ENCODE measurements around the gene GSTA4. TPM values are rescaled to one million over a fixed set of nuclear protein-coding genes. Genes with fewer than 3 reads are reported as not detected.

The GSTA4 gene
- total and polyA plus RNA-seq, 2 experiments from 2014 or later: 19.3 to 29.9 TPM

- Mint-ChIP-seq H3K4me3 (no peak overlapping the region), H3K36me3 (ENCODE audit: low read depth) (peaks cover 16% of the 10 kb centered on the region; the same call in 2 of the 3 replicates), H3K4me1 (peaks cover 6% of the 10 kb centered on the region; the same call in 2 of the 3 replicates), H3K27me3 (ENCODE audit: insufficient read depth, low read depth, poor library complexity) (no peaks in the 10 kb centered on the region), H3K27ac (no peak overlapping the region), H3K9me3 (no peaks in the 10 kb centered on the region)
- no peak for TF ChIP-seq CREB1 (CRISPR knock-in tag; IDR thresholded peaks at IDR 0.05; ENCODE audit: low read depth)
- no peak for TF ChIP-seq EZH2 (IDR thresholded peaks at IDR 0.05; ENCODE audit: low read depth, unreplicated experiment)
- TF ChIP-seq NANOG (IDR thresholded peaks at IDR 0.05; ENCODE audit: borderline replicate concordance): no peak
- TF ChIP-seq, protein P1, sequence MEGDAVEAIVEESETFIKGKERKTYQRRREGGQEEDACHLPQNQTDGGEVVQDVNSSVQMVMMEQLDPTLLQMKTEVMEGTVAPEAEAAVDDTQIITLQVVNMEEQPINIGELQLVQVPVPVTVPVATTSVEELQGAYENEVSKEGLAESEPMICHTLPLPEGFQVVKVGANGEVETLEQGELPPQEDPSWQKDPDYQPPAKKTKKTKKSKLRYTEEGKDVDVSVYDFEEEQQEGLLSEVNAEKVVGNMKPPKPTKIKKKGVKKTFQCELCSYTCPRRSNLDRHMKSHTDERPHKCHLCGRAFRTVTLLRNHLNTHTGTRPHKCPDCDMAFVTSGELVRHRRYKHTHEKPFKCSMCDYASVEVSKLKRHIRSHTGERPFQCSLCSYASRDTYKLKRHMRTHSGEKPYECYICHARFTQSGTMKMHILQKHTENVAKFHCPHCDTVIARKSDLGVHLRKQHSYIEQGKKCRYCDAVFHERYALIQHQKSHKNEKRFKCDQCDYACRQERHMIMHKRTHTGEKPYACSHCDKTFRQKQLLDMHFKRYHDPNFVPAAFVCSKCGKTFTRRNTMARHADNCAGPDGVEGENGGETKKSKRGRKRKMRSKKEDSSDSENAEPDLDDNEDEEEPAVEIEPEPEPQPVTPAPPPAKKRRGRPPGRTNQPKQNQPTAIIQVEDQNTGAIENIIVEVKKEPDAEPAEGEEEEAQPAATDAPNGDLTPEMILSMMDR (conservative IDR thresholded peaks at IDR 0.05; ENCODE audit: low read depth in 2 of 2): no peak
- TF ChIP-seq, protein P2, sequence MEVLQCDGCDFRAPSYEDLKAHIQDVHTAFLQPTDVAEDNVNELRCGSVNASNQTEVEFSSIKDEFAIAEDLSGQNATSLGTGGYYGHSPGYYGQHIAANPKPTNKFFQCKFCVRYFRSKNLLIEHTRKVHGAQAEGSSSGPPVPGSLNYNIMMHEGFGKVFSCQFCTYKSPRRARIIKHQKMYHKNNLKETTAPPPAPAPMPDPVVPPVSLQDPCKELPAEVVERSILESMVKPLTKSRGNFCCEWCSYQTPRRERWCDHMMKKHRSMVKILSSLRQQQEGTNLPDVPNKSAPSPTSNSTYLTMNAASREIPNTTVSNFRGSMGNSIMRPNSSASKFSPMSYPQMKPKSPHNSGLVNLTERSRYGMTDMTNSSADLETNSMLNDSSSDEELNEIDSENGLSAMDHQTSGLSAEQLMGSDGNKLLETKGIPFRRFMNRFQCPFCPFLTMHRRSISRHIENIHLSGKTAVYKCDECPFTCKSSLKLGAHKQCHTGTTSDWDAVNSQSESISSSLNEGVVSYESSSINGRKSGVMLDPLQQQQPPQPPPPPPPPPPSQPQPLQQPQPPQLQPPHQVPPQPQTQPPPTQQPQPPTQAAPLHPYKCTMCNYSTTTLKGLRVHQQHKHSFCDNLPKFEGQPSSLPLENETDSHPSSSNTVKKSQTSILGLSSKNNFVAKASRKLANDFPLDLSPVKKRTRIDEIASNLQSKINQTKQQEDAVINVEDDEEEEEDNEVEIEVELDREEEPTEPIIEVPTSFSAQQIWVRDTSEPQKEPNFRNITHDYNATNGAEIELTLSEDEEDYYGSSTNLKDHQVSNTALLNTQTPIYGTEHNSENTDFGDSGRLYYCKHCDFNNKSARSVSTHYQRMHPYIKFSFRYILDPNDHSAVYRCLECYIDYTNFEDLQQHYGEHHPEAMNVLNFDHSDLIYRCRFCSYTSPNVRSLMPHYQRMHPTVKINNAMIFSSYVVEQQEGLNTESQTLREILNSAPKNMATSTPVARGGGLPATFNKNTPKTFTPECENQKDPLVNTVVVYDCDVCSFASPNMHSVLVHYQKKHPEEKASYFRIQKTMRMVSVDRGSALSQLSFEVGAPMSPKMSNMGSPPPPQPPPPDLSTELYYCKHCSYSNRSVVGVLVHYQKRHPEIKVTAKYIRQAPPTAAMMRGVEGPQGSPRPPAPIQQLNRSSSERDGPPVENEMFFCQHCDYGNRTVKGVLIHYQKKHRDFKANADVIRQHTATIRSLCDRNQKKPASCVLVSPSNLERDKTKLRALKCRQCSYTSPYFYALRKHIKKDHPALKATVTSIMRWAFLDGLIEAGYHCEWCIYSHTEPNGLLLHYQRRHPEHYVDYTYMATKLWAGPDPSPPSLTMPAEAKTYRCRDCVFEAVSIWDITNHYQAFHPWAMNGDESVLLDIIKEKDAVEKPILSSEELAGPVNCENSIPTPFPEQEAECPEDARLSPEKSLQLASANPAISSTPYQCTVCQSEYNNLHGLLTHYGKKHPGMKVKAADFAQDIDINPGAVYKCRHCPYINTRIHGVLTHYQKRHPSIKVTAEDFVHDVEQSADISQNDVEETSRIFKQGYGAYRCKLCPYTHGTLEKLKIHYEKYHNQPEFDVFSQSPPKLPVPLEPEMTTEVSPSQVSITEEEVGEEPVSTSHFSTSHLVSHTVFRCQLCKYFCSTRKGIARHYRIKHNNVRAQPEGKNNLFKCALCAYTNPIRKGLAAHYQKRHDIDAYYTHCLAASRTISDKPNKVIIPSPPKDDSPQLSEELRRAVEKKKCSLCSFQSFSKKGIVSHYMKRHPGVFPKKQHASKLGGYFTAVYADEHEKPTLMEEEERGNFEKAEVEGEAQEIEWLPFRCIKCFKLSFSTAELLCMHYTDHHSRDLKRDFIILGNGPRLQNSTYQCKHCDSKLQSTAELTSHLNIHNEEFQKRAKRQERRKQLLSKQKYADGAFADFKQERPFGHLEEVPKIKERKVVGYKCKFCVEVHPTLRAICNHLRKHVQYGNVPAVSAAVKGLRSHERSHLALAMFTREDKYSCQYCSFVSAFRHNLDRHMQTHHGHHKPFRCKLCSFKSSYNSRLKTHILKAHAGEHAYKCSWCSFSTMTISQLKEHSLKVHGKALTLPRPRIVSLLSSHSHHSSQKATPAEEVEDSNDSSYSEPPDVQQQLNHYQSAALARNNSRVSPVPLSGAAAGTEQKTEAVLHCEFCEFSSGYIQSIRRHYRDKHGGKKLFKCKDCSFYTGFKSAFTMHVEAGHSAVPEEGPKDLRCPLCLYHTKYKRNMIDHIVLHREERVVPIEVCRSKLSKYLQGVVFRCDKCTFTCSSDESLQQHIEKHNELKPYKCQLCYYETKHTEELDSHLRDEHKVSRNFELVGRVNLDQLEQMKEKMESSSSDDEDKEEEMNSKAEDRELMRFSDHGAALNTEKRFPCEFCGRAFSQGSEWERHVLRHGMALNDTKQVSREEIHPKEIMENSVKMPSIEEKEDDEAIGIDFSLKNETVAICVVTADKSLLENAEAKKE (CRISPR knock-in tag; IDR thresholded peaks at IDR 0.05): no peak
- TF ChIP-seq EZH2phosphoT487 (IDR thresholded peaks at IDR 0.05; ENCODE audit: unreplicated experiment): no peak
- TF ChIP-seq, protein P3, sequence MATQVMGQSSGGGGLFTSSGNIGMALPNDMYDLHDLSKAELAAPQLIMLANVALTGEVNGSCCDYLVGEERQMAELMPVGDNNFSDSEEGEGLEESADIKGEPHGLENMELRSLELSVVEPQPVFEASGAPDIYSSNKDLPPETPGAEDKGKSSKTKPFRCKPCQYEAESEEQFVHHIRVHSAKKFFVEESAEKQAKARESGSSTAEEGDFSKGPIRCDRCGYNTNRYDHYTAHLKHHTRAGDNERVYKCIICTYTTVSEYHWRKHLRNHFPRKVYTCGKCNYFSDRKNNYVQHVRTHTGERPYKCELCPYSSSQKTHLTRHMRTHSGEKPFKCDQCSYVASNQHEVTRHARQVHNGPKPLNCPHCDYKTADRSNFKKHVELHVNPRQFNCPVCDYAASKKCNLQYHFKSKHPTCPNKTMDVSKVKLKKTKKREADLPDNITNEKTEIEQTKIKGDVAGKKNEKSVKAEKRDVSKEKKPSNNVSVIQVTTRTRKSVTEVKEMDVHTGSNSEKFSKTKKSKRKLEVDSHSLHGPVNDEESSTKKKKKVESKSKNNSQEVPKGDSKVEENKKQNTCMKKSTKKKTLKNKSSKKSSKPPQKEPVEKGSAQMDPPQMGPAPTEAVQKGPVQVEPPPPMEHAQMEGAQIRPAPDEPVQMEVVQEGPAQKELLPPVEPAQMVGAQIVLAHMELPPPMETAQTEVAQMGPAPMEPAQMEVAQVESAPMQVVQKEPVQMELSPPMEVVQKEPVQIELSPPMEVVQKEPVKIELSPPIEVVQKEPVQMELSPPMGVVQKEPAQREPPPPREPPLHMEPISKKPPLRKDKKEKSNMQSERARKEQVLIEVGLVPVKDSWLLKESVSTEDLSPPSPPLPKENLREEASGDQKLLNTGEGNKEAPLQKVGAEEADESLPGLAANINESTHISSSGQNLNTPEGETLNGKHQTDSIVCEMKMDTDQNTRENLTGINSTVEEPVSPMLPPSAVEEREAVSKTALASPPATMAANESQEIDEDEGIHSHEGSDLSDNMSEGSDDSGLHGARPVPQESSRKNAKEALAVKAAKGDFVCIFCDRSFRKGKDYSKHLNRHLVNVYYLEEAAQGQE (IDR thresholded peaks at IDR 0.05; ENCODE audit: unreplicated experiment): no peak
- TF ChIP-seq ZNF331 (CRISPR knock-in tag; IDR thresholded peaks at IDR 0.05; ENCODE audit: low read depth): no peak
- TF ChIP-seq POLR2AphosphoS5 (IDR thresholded peaks at IDR 0.05; ENCODE audit: low read depth): no peak
- no peak for TF ChIP-seq STAT1 (IDR thresholded peaks at IDR 0.05; ENCODE audit: unreplicated experiment)
- TF ChIP-seq JUNB (IDR thresholded peaks at IDR 0.05; ENCODE audit: unreplicated experiment): no peak
- TF ChIP-seq, protein P4, sequence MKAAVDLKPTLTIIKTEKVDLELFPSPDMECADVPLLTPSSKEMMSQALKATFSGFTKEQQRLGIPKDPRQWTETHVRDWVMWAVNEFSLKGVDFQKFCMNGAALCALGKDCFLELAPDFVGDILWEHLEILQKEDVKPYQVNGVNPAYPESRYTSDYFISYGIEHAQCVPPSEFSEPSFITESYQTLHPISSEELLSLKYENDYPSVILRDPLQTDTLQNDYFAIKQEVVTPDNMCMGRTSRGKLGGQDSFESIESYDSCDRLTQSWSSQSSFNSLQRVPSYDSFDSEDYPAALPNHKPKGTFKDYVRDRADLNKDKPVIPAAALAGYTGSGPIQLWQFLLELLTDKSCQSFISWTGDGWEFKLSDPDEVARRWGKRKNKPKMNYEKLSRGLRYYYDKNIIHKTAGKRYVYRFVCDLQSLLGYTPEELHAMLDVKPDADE (IDR thresholded peaks at IDR 0.05): no peak
- Histone ChIP-seq H3K9me2 (ENCODE audit: insufficient read depth) (no peaks in the 10 kb centered on the region), H4K20me1 (replicated peaks; ENCODE audit: insufficient read depth) (no peaks in the 10 kb centered on the region), H3K27me3 (ENCODE audit: insufficient read depth) (no peaks in the 10 kb centered on the region), H2AFZ (no peak overlapping the region), H3K36me3 (ENCODE audit: insufficient read depth) (peaks cover 10% of the 10 kb centered on the region), H3F3A (replicated peaks; ENCODE audit: low read depth) (no peaks in the 10 kb centered on the region), H3K4me1 (ENCODE audit: insufficient read depth) (peaks cover 4% of the 10 kb centered on the region; the same call in 1 of the 2 replicates), H3K4me2 (no peak overlapping the region), H3K79me2 (replicated peaks; ENCODE audit: insufficient read depth) (no peaks in the 10 kb centered on the region), H3K4me3 (no peak overlapping the region), H3K27ac (ENCODE audit: low read depth) (no peak overlapping the region)
- ATAC-seq (no peak), DNase-seq (ENCODE audit: low spot score) (no peak)
Observed at GRCh38 chr6:52982680-52983079, 12.4 kb downstream of the GSTA4 start.
